H1 (cell line): ENCODE data around the gene PREB. TPM values are rescaled to one million over a fixed set of nuclear protein-coding genes. Genes with fewer than 3 reads are reported as not detected.

ENCODE experiments used
- ATF2 ChIP-seq: IDR thresholded peaks from 2 replicates; pipeline ENCODE4 v1.6.1; 2012; ENCODE audit warnings: low read length, inconsistent platforms
- CHD7 ChIP-seq: fragments of 300-600 bp; sonication (generic); IDR thresholded peaks from 2 replicates; pipeline ENCODE4 v1.7.1; 2012; ENCODE audit warnings: low read length, moderate library complexity, mild to moderate bottlenecking, inconsistent platforms; ENCODE audit not compliant: insufficient replicate concordance
- NANOG ChIP-seq: IDR thresholded peaks from 2 replicates; pipeline ENCODE4 v1.6.1; 2011; ENCODE audit warnings: low read length, low read depth, mild to moderate bottlenecking, inconsistent platforms; ENCODE audit not compliant: insufficient read depth, poor library complexity, severe bottlenecking
- SAP30 ChIP-seq: fragments of 300-600 bp; sonication (generic); IDR thresholded peaks from 2 replicates; pipeline ENCODE4 v1.7.1; 2012; ENCODE audit warnings: low read length, moderate library complexity, mild to moderate bottlenecking, inconsistent platforms; ENCODE audit not compliant: insufficient read depth, insufficient replicate concordance
- SIRT6 ChIP-seq: IDR thresholded peaks from one replicate; pipeline ENCODE4 v1.7.1; 2012; ENCODE audit warnings: low read length, inconsistent platforms
- SUZ12 ChIP-seq: fragments of 200-600 bp; sonication (generic); IDR thresholded peaks from 2 replicates; pipeline ENCODE4 v1.6.1; 2012; ENCODE audit warnings: mild to moderate bottlenecking, inconsistent platforms, low read length, moderate library complexity, mixed read lengths
- TEAD4 ChIP-seq: IDR thresholded peaks from 2 replicates; pipeline ENCODE4 v1.6.1; 2012; ENCODE audit warnings: low read depth, low read length, inconsistent platforms, mixed read lengths
- ZNF274 ChIP-seq: IDR thresholded peaks from 2 replicates; pipeline ENCODE4 v1.7.0; 2012; ENCODE audit warnings: low read length, borderline replicate concordance; ENCODE audit errors: extremely low read depth
- polyA plus RNA-seq, 7 experiments: library from polyadenylated mRNA; depleted of rRNA in 3 of 7; stranded (reverse) in 5 of 7; unstranded in 2 of 7; fragments of >200 nt in 5 of 7; fragments of 200-250 nt in 2 of 7; gene quantifications; 1 replicate in 5 of 7; 2 replicates in 1 of 7; 4 replicates in 1 of 7; pipeline versions ENCODE4 v1.2.1 to v1.2.3, GENCODE V29; 2011 to 2013; ENCODE audit warnings: missing spikeins in 2 of 7, mixed read lengths in 2 of 7
- total RNA-seq: library from RNA; stranded (reverse); fragmentation: NEBNext Ultra II Directional; extraction: Animal tissue kit (Norgen Biotek cat#: 25700); gene quantifications from 2 replicates; pipeline ENCODE4 v1.2.1, GENCODE V29; 2021

The PREB gene
- total and polyA plus RNA-seq, 2 of the 8 experiments (the other 6 are each of a cell fraction or from before 2014, with no cell fraction given) = 54.1 to 72.2 TPM

- TF ChIP-seq CHD7 (no peak), SUZ12 (no peak), NANOG (no peak), TEAD4 (no peak), ZNF274 (no peak), ATF2 (no peak), SAP30 (no peak), SIRT6 (no peak)
- TF ChIP-seq, all 59 proteins: peak for 0
Observed at GRCh38 chr2:27182346-27182745, 47.9 kb upstream of the PREB start (continued).
